ENCODE measurements around the gene MUC3A.

DNA sequence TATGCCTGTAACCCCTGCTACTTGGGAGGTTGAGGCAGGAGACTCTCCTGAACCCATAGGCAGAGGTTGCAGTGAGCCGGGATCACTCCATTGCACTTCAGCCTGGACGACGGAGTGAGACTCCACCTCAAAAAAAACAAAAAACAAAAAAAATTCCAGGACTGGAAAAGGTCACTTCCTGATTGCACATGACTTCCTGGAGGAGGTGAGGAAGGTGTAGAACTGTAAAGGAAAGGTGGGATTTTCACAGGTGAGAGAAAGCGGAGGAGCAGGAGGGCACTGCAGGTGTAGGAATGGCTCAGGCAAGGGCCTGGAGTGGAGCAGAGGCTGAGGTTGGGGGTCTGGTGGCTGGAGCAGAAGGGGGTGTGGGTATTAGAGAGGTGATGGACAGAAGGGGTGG is 3.2 kb upstream of the MUC3A start:
- TF ChIP-seq CTCF (IDR thresholded peaks at IDR 0.05) (no peak), POLR2AphosphoS5 (IDR thresholded peaks at IDR 0.05) (no peak), POLR2A (IDR thresholded peaks at IDR 0.05) (no peak), EP300 (IDR thresholded peaks at IDR 0.05) (no peak)
